K562 (cell line): ENCODE data around the gene NRSN2. TPM values are rescaled to one million over a fixed set of nuclear protein-coding genes. Genes with fewer than 3 reads are reported as not detected.
A peak's percentile ranks its signal among the peaks of the same experiment; 100 is the strongest.

Experiments
- ARHGAP35 ChIP-seq: fragments of 450-650 bp; IDR thresholded peaks from 2 replicates; pipeline ENCODE4 v1.6.1; 2018; ENCODE audit not compliant: partially characterized antibody
- CGGBP1 ChIP-seq: fragments of 250-450 bp; sonication (Bioruptor Pico); IDR thresholded peaks from 2 replicates; pipeline ENCODE4 v1.9.0; 2021; ENCODE audit warnings: mild to moderate bottlenecking
- HDAC8 ChIP-seq: fragments of 450-650 bp; IDR thresholded peaks from 2 replicates; pipeline ENCODE4 v1.6.1; 2016; ENCODE audit warnings: mild to moderate bottlenecking, missing genetic modification characterization, moderate library complexity, missing compliant biosample characterization
- KDM4B ChIP-seq, 2 experiments: fragments of 450-650 bp in 1 of 2; sonication (generic) in 1 of 2; IDR thresholded peaks; 2 replicates each; pipeline ENCODE4 v1.6.1; 2016 to 2017; ENCODE audit warnings: borderline replicate concordance in 2 of 2, antibody characterized with exemption in 1 of 2, low read depth in 1 of 2, mild to moderate bottlenecking in 1 of 2
- MEIS2 ChIP-seq: fragments of 450-650 bp; IDR thresholded peaks from 2 replicates; pipeline ENCODE4 v1.6.1; 2014; ENCODE audit warnings: mild to moderate bottlenecking; ENCODE audit not compliant: partially characterized antibody
- NCOA1 ChIP-seq: fragments of 450-650 bp; IDR thresholded peaks from 2 replicates; pipeline ENCODE4 v1.6.1; 2016; ENCODE audit warnings: low read depth
- RBBP5 ChIP-seq: fragments of 200-600 bp; sonication (generic); IDR thresholded peaks from 2 replicates; pipeline ENCODE4 v1.6.1; 2012; ENCODE audit warnings: borderline replicate concordance, mild to moderate bottlenecking, low read length, control low read depth, inconsistent platforms; ENCODE audit not compliant: insufficient read depth, poor library complexity, severe bottlenecking
- SMC3 ChIP-seq: conservative IDR thresholded peaks from 2 replicates; pipeline ENCODE4 v1.6.1; 2011; ENCODE audit warnings: low read depth, low read length, improper control_type of control experiment; ENCODE audit not compliant: insufficient read depth
- TAF1 ChIP-seq: IDR thresholded peaks from 2 replicates; pipeline ENCODE4 v1.6.1; 2011; ENCODE audit warnings: mild to moderate bottlenecking, low read length, moderate library complexity; ENCODE audit not compliant: insufficient read depth, control insufficient read depth, severe bottlenecking; ENCODE audit errors: extremely low read depth
- U2AF2 ChIP-seq: fragments of 200-400 bp; formaldehyde crosslinking; optimal IDR thresholded peaks from 2 replicates; pipeline ENCODE3; 2017; ENCODE audit warnings: low read depth, mild to moderate bottlenecking, low read length
- ZNF217 ChIP-seq: sonication (generic); formaldehyde crosslinking; IDR thresholded peaks from 2 replicates; pipeline ENCODE4 v1.8.0; 2022; ENCODE audit warnings: mild to moderate bottlenecking, missing genetic modification reagents
- ZNF699 ChIP-seq: fragments of 250-450 bp; sonication (Bioruptor Pico); IDR thresholded peaks from 2 replicates; pipeline ENCODE4 v1.8.0; 2021; ENCODE audit warnings: mild to moderate bottlenecking, moderate library complexity; ENCODE audit not compliant: insufficient replicate concordance
- polyA plus RNA-seq, 8 experiments: library from polyadenylated mRNA; depleted of rRNA in 4 of 8; stranded (reverse) in 5 of 8; unstranded in 3 of 8; fragments of >200 nt; fragmentation: Nextera tagmentation in 2 of 8; fragmentation: Illumina TruSeq in 1 of 8; extraction: Ambion mirVana in 2 of 8; extraction: Trizol in 1 of 8; gene quantifications; 2 replicates each; pipeline versions ENCODE4 v1.2.1 to v1.2.3, GENCODE V29; 2011 to 2014; ENCODE audit warnings: inconsistent platforms in 1 of 8, missing spikeins in 1 of 8
- total RNA-seq, 7 experiments: library from RNA; depleted of rRNA in 6 of 7; stranded (reverse); fragments of >200 nt in 6 of 7; fragmentation: Illumina TruSeq in 2 of 7; extraction: Trizol in 2 of 7; gene quantifications; 2 replicates each; pipeline versions ENCODE4 v1.2.1 to v1.2.3, GENCODE V29; 2011 to 2021; ENCODE audit warnings: low replicate concordance in 1 of 7
- TF ChIP-seq, protein P1 (sequence below): fragments of 250-450 bp; sonication (Bioruptor Pico); IDR thresholded peaks from 2 replicates; pipeline ENCODE4 v1.4.0; 2020
- TF ChIP-seq, protein P2 (sequence below): IDR thresholded peaks from 2 replicates; pipeline ENCODE4 v1.6.1; 2011; ENCODE audit warnings: borderline replicate concordance, low read depth, mild to moderate bottlenecking, moderate library complexity, low read length; ENCODE audit not compliant: insufficient read depth, poor library complexity, severe bottlenecking

Gene NRSN2
- total and polyA plus RNA-seq, 9 of the 15 experiments (the other 6 are each of a cell fraction or from before 2014, with no cell fraction given), result 7.5 to 29.7 (median 11.1) TPM

- TF ChIP-seq CGGBP1 (CRISPR knock-in tag) (no peak), NCOA1 (no peak), RBBP5 (peak; percentile 84), HDAC8 (tag) (no peak), ARHGAP35 (no peak), MEIS2 (no peak), SMC3 (no peak), ZNF217 (no peak), ZNF699 (CRISPR knock-in tag) (no peak), KDM4B (IDR thresholded peaks at IDR 0.05; ENCODE audit: borderline replicate concordance in 2 of 2, low read depth in 1 of 2) (peak in 1 of 2 experiments; percentile 13; a peak in 1 of 4 replicates), U2AF2 (no peak), TAF1 (no peak)
- TF ChIP-seq, protein P1, sequence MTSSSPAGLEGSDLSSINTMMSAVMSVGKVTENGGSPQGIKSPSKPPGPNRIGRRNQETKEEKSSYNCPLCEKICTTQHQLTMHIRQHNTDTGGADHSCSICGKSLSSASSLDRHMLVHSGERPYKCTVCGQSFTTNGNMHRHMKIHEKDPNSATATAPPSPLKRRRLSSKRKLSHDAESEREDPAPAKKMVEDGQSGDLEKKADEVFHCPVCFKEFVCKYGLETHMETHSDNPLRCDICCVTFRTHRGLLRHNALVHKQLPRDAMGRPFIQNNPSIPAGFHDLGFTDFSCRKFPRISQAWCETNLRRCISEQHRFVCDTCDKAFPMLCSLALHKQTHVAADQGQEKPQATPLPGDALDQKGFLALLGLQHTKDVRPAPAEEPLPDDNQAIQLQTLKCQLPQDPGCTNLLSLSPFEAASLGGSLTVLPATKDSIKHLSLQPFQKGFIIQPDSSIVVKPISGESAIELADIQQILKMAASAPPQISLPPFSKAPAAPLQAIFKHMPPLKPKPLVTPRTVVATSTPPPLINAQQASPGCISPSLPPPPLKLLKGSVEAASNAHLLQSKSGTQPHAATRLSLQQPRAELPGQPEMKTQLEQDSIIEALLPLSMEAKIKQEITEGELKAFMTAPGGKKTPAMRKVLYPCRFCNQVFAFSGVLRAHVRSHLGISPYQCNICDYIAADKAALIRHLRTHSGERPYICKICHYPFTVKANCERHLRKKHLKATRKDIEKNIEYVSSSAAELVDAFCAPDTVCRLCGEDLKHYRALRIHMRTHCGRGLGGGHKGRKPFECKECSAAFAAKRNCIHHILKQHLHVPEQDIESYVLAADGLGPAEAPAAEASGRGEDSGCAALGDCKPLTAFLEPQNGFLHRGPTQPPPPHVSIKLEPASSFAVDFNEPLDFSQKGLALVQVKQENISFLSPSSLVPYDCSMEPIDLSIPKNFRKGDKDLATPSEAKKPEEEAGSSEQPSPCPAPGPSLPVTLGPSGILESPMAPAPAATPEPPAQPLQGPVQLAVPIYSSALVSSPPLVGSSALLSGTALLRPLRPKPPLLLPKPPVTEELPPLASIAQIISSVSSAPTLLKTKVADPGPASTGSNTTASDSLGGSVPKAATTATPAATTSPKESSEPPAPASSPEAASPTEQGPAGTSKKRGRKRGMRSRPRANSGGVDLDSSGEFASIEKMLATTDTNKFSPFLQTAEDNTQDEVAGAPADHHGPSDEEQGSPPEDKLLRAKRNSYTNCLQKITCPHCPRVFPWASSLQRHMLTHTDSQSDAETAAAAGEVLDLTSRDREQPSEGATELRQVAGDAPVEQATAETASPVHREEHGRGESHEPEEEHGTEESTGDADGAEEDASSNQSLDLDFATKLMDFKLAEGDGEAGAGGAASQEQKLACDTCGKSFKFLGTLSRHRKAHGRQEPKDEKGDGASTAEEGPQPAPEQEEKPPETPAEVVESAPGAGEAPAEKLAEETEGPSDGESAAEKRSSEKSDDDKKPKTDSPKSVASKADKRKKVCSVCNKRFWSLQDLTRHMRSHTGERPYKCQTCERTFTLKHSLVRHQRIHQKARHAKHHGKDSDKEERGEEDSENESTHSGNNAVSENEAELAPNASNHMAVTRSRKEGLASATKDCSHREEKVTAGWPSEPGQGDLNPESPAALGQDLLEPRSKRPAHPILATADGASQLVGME (CRISPR knock-in tag), result no peak
- TF ChIP-seq, protein P2, sequence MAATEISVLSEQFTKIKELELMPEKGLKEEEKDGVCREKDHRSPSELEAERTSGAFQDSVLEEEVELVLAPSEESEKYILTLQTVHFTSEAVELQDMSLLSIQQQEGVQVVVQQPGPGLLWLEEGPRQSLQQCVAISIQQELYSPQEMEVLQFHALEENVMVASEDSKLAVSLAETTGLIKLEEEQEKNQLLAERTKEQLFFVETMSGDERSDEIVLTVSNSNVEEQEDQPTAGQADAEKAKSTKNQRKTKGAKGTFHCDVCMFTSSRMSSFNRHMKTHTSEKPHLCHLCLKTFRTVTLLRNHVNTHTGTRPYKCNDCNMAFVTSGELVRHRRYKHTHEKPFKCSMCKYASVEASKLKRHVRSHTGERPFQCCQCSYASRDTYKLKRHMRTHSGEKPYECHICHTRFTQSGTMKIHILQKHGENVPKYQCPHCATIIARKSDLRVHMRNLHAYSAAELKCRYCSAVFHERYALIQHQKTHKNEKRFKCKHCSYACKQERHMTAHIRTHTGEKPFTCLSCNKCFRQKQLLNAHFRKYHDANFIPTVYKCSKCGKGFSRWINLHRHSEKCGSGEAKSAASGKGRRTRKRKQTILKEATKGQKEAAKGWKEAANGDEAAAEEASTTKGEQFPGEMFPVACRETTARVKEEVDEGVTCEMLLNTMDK, result no peak
Observed at GRCh38 chr20:297925-298775, 48.8 kb upstream of the NRSN2 start (continued).
